Prostate gland (tissue), 2 donors: ENCODE measurements around the gene HNF1A.

Experiments
- POLR2AphosphoS5 ChIP-seq: sonication (generic); formaldehyde crosslinking; IDR thresholded peaks from one replicate; pipeline ENCODE4 v1.6.1; 2017; ENCODE audit warnings: antibody characterized with exemption
- TF ChIP-seq, protein P1 (sequence below), 4 experiments: fragments of 200-600 bp in 2 of 4; fragments of 450-650 bp in 2 of 4; sonication (generic) in 2 of 4; IDR thresholded peaks; 1 replicate in 3 of 4; 2 replicates in 1 of 4; pipeline ENCODE4 v1.5.1; 2016 to 2019; ENCODE audit warnings: antibody characterized with exemption in 4 of 4, mild to moderate bottlenecking in 2 of 4, moderate library complexity in 2 of 4

- TF ChIP-seq, protein P1, sequence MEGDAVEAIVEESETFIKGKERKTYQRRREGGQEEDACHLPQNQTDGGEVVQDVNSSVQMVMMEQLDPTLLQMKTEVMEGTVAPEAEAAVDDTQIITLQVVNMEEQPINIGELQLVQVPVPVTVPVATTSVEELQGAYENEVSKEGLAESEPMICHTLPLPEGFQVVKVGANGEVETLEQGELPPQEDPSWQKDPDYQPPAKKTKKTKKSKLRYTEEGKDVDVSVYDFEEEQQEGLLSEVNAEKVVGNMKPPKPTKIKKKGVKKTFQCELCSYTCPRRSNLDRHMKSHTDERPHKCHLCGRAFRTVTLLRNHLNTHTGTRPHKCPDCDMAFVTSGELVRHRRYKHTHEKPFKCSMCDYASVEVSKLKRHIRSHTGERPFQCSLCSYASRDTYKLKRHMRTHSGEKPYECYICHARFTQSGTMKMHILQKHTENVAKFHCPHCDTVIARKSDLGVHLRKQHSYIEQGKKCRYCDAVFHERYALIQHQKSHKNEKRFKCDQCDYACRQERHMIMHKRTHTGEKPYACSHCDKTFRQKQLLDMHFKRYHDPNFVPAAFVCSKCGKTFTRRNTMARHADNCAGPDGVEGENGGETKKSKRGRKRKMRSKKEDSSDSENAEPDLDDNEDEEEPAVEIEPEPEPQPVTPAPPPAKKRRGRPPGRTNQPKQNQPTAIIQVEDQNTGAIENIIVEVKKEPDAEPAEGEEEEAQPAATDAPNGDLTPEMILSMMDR (IDR thresholded peaks at IDR 0.05): peak in 3 of 4 experiments; percentile 23 to 52 (median 43)
- TF ChIP-seq POLR2AphosphoS5: no peak
These were observed 31.4 kb downstream of the HNF1A start for GRCh38 chr12:121009741-121010140.
